B cell (primary cell): ENCODE measurements around the gene FKBP14. TPM values are rescaled to one million over a fixed set of nuclear protein-coding genes. Genes with fewer than 3 reads are reported as not detected.
"Not testable (repeated sequence)": the region's sequence is repeated elsewhere in the genome, so short reads cannot be mapped to it uniquely, and the experiment has no call there.

Experiments
- ATAC-seq: fragments of 200-7000 bp; cut with Tn5 transposase; one replicate; pipeline ENCODE4 v1.10.0; 2021; ENCODE audit warnings: low read depth, mild to moderate bottlenecking, moderate number of reproducible peaks, moderate library complexity
- CTCF ChIA-PET: fragments of 350-600 bp; sonication (Branson Sonifier 250); formaldehyde crosslinking; loops from one replicate; lab custom pipeline; 2021; ENCODE audit warnings: antibody characterized with exemption, inconsistent platforms; lab: Charles Lee
- POLR2A ChIA-PET: fragments of 350-600 bp; sonication (Branson Sonifier 250); formaldehyde crosslinking; loops from one replicate; lab custom pipeline; 2021; ENCODE audit warnings: antibody characterized with exemption; lab: Charles Lee
- DNase-seq: peaks from one replicate; pipeline ENCODE4 v3.0.0; 2013
- H2AFZ ChIP-seq: 2 replicates; pipeline ENCODE4 v1.6.1; 2012; ENCODE audit warnings: mild to moderate bottlenecking, low read depth, low read length; ENCODE audit not compliant: insufficient read depth, poor library complexity, severe bottlenecking
- H3K27ac ChIP-seq, 2 donors: 1 replicate in 1 of 2; 2 replicates in 1 of 2; pipeline ENCODE4 v1.5.1; 2012 to 2013; ENCODE audit warnings: low read length in 2 of 2, mild to moderate bottlenecking in 2 of 2, moderate library complexity in 1 of 2
- H3K27me3 ChIP-seq, 4 experiments: fragments of 200-600 bp in 1 of 4; sonication (generic) in 1 of 4; replicated peaks in 1 of 4; 1 replicate in 2 of 4; 2 replicates in 2 of 4; pipeline versions ENCODE4 v1.6.1 to v1.7.0; 2013 to 2016; ENCODE audit warnings: low read length in 3 of 4, mild to moderate bottlenecking in 2 of 4, mixed read lengths in 1 of 4, moderate library complexity in 1 of 4; ENCODE audit not compliant: insufficient read depth in 4 of 4, control insufficient read depth in 3 of 4; ENCODE audit errors: control extremely low read depth in 1 of 4
- H3K36me3 ChIP-seq, 2 experiments: replicated peaks in 1 of 2; 1 replicate in 1 of 2; 2 replicates in 1 of 2; pipeline versions ENCODE4 v1.6.1 to v1.7.1; 2013; ENCODE audit warnings: low read length in 1 of 2; ENCODE audit not compliant: insufficient read depth in 2 of 2, control insufficient read depth in 1 of 2; ENCODE audit errors: control extremely low read depth in 1 of 2, extremely low read depth in 1 of 2
- H3K4me1 ChIP-seq, 2 donors: fragments of 200-600 bp in 1 of 2; sonication (generic) in 1 of 2; 1 replicate in 1 of 2; 2 replicates in 1 of 2; pipeline versions ENCODE4 v1.5.1 to v1.6.1; 2013 to 2017; ENCODE audit warnings: low read length in 2 of 2; ENCODE audit not compliant: control insufficient read depth in 2 of 2, insufficient read depth in 2 of 2
- H3K4me2 ChIP-seq: replicated peaks from 2 replicates; pipeline ENCODE3; 2012; ENCODE audit warnings: mild to moderate bottlenecking, low read depth, low read length; ENCODE audit not compliant: poor library complexity, severe bottlenecking
- H3K4me3 ChIP-seq, 5 experiments: fragments of 200-600 bp in 1 of 5; sonication (generic) in 1 of 5; 1 replicate in 3 of 5; 2 replicates in 2 of 5; pipeline versions ENCODE4 v1.5.1 to v1.7.0; 2011 to 2016; ENCODE audit warnings: low read length in 4 of 5, mild to moderate bottlenecking in 4 of 5, low read depth in 2 of 5, control low read depth in 1 of 5, moderate library complexity in 1 of 5; ENCODE audit not compliant: insufficient read depth in 1 of 5; ENCODE audit errors: control extremely low read depth in 1 of 5, extremely low read depth in 1 of 5
- H3K79me2 ChIP-seq: fragments of 200-600 bp; sonication (generic); one replicate; pipeline ENCODE4 v1.6.0; 2016; ENCODE audit warnings: low read length; ENCODE audit not compliant: control insufficient read depth, insufficient read depth
- H3K9ac ChIP-seq: fragments of 200-600 bp; sonication (generic); 2 replicates; pipeline ENCODE4 v1.6.1; 2017; ENCODE audit warnings: mild to moderate bottlenecking, low read length, moderate library complexity
- H3K9me3 ChIP-seq, 3 donors: one replicate each; pipeline versions ENCODE4 v1.6.1 to v1.7.1; 2013; ENCODE audit warnings: low read length in 2 of 3; ENCODE audit not compliant: control insufficient read depth in 2 of 3, insufficient read depth in 1 of 3; ENCODE audit errors: control extremely low read depth in 1 of 3
- H4K20me1 ChIP-seq: 2 replicates; pipeline ENCODE4 v1.6.0; 2012; ENCODE audit warnings: mild to moderate bottlenecking, low read length; ENCODE audit not compliant: insufficient read depth, control insufficient read depth, poor library complexity, severe bottlenecking
- H3K27ac Mint-ChIP-seq: one replicate; pipeline ENCODE4 v1.8.0; 2021; ENCODE audit warnings: mixed read lengths
- H3K27me3 Mint-ChIP-seq: one replicate; pipeline ENCODE4 v1.8.0; 2021; ENCODE audit warnings: mixed read lengths
- H3K4me1 Mint-ChIP-seq: one replicate; pipeline ENCODE4 v1.8.0; 2021; ENCODE audit warnings: mixed read lengths
- H3K4me3 Mint-ChIP-seq: one replicate; pipeline ENCODE4 v1.8.0; 2021; ENCODE audit warnings: mixed read lengths
- H3K9me3 Mint-ChIP-seq: one replicate; pipeline ENCODE4 v1.8.0; 2022; ENCODE audit warnings: mixed read lengths; ENCODE audit not compliant: insufficient read depth
- CTCF ChIP-seq: fragments of 200-600 bp; IDR thresholded peaks from one replicate; pipeline ENCODE4 v1.8.0; 2022; ENCODE audit warnings: antibody characterized with exemption, mild to moderate bottlenecking
- EZH2 ChIP-seq: IDR thresholded peaks from 2 replicates; pipeline ENCODE4 v1.6.1; 2012; ENCODE audit warnings: borderline replicate concordance, low read depth, mild to moderate bottlenecking, moderate library complexity, low read length; ENCODE audit not compliant: insufficient read depth, poor library complexity, severe bottlenecking
- WGBS: methylation state at CpG from one replicate; pipeline ENCODE4 v1.1.5; 2013; ENCODE audit warnings: missing lambda C conversion rate; ENCODE audit not compliant: insufficient coverage; 5-methylcytosine and 5-hydroxymethylcytosine counted together
- intact Hi-C: fragments of 100-400 bp; cut with micrococcal nuclease; formaldehyde crosslinking; loops from one replicate; pipeline ENCODE4 v1.10.0; 2022
- polyA plus RNA-seq: library from polyadenylated mRNA; depleted of rRNA; stranded (reverse); fragments of >200 nt; gene quantifications from 2 replicates; pipeline ENCODE4 v1.2.3, GENCODE V29; 2012
- total RNA-seq, 2 donors: library from RNA; stranded (reverse); fragments of 120-200 nt in 1 of 2; gene quantifications; 1 replicate in 1 of 2; 2 replicates in 1 of 2; pipeline versions ENCODE4 v1.2.3 to v1.2.4, GENCODE V29; 2013 to 2022

FKBP14 gene
- total and polyA plus RNA-seq, 2 donors (not counting 1 experiment from before 2014, with no cell fraction given): 2.8 to 4.2 TPM

GRCh38 chr7:30062587-30062986 lies 36.1 kb upstream of the FKBP14 start:
- Histone ChIP-seq H3K4me1 (peaks cover 5 to 6% of the 10 kb centered on the region in 2 donors), H4K20me1 (no peaks in the 10 kb centered on the region), H3K4me2 (peak overlapping the region; percentile 11), H3K9me3 (no peaks in the 10 kb centered on the region), H3K79me2 (no peaks in the 10 kb centered on the region), H3K27ac (no peak overlapping the region), H3K9ac (no peak overlapping the region), H3K36me3 (peaks cover 0 to 6% of the 10 kb centered on the region in 2 experiments), H3K27me3 (no peaks in the 10 kb centered on the region), H2AFZ (no peak overlapping the region), H3K4me3 (no peak overlapping the region)
- Mint-ChIP-seq H3K27ac (peak overlapping the region; percentile 59), H3K4me3 (no peak overlapping the region), H3K4me1 (peaks cover 14% of the 10 kb centered on the region), H3K9me3 (no peaks in the 10 kb centered on the region), H3K27me3 (no peaks in the 10 kb centered on the region)
- TF ChIP-seq EZH2 (no peak), CTCF (peak; percentile 76)
- DNase-seq: peak; percentile 56
- no CpG with 5 or more reads among the region's 1 CpG for WGBS
- ATAC-seq: peak; percentile 67
- intact Hi-C loops: loop anchor here (1.0 to 5.0 kb wide), 8 partner anchors 36 to 502 kb away; partner anchors contain the start of genes FKBP14 and SCRN1
- ChIA-PET CTCF (interaction anchor here (1.0 to 7.9 kb wide), 23 partner anchors 10 to 502 kb away, joined by 3 to 128 read pairs (median 8); partner anchors contain the start of gene PLEKHA8), POLR2A (no interaction called here)

- peak overlapping the region; percentile 26 for H2AFZ ChIP-seq
- DNase-seq (peak; percentile 51), ATAC-seq (peak; percentile 74)
- H3K27me3 ChIP-seq, H3K9ac ChIP-seq, H3K27me3 Mint-ChIP-seq, POLR2A ChIA-PET, H4K20me1 ChIP-seq, H3K4me3 Mint-ChIP-seq, H3K4me1 ChIP-seq, H3K4me3 ChIP-seq, H3K79me2 ChIP-seq, H3K9me3 ChIP-seq, H3K36me3 ChIP-seq, H3K27ac ChIP-seq, H3K9me3 Mint-ChIP-seq: not testable (repeated sequence)
- intact Hi-C loops: loop anchor here (1.0 to 5.0 kb wide), 8 partner anchors 35 to 503 kb away; partner anchors contain the start of genes FKBP14 and SCRN1
- WGBS: no CpG with 5 or more reads among the region's 3 CpGs
- peaks cover 14% of the 10 kb centered on the region for H3K4me1 Mint-ChIP-seq
- CTCF ChIA-PET: interaction anchor here (0.7 to 7.9 kb wide), 39 partner anchors 10 to 1081 kb away, joined by 3 to 128 read pairs (median 5); partner anchors contain the start of gene PLEKHA8
- peak overlapping the region; percentile 11 for H3K4me2 ChIP-seq
- H3K27ac Mint-ChIP-seq: peak overlapping the region; percentile 50
Measured at GRCh38 chr7:30061786-30062185, 35.3 kb upstream of the FKBP14 start.
